AG04450 (cell line): ENCODE results near the gene LYSMD2. TPM values are rescaled to one million over a fixed set of nuclear protein-coding genes. Genes with fewer than 3 reads are reported as not detected.

Source experiments
- CTCF ChIA-PET: fragments of 300-600, 350-600 bp; formaldehyde crosslinking; extraction: SDS; loops from one replicate; lab custom pipeline; 2022; ENCODE audit warnings: antibody characterized with exemption, inconsistent platforms; lab: Charles Lee
- POLR2A ChIA-PET: fragments of 350-600 bp; formaldehyde crosslinking; extraction: SDS; loops from one replicate; lab custom pipeline; 2021; ENCODE audit warnings: antibody characterized with exemption, inconsistent platforms; lab: Yijun Ruan, JAX
- DNase-seq: peaks from one replicate; pipeline ENCODE4 v3.0.0-alpha.2; 2011; ENCODE audit warnings: low read depth, low spot score
- H3K27ac ChIP-seq: one replicate; pipeline ENCODE4 v1.5.1; 2012; ENCODE audit warnings: low read depth, low read length, control low read depth
- H3K27me3 ChIP-seq: one replicate; pipeline ENCODE4 v1.6.0; 2012; ENCODE audit warnings: low read length; ENCODE audit not compliant: control insufficient read depth, insufficient read depth
- H3K4me3 ChIP-seq: 2 replicates; pipeline ENCODE4 v1.5.1; 2011; ENCODE audit warnings: mild to moderate bottlenecking, low read depth, low read length, control low read depth
- H3K9me3 ChIP-seq: 2 replicates; pipeline ENCODE4 v1.5.1; 2012; ENCODE audit warnings: low read length; ENCODE audit not compliant: control insufficient read depth, insufficient read depth
- polyA plus RNA-seq: library from polyadenylated mRNA; depleted of rRNA; stranded (reverse); fragments of >200 nt; gene quantifications from 2 replicates; pipeline ENCODE4 v1.2.3, GENCODE V29; 2011
- TF ChIP-seq, protein P1 (sequence below): IDR thresholded peaks from 2 replicates; pipeline ENCODE4 v1.5.1; 2011; ENCODE audit warnings: low read depth, low read length, control low read depth, inconsistent platforms

Gene LYSMD2
- polyA plus RNA-seq, 1 experiment = 10.2 TPM

DNA sequence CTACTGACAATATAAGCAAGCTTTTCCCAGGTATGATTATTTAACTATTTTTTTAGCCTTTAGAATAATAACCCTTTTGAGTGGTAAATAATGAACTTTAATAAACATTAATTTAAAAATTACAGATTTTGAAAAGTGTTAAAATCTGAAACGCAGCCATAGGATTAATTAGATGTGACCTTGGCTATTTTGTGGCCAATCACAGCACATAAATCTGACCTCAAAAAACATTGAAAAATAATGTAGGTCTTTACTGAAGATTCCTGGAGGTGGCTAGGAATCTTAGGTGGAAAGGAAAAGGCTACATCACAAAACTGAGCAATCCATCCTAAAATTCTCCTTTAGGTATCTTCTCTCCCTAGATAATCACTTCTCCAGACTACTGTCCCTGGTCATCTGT, 38.1 kb downstream of the LYSMD2 start:
- ChIA-PET POLR2A (no interaction called here), CTCF (interaction anchor here (1.0 to 1.2 kb wide), 2 partner anchors 49 to 77 kb away, joined by 3 to 4 read pairs; no protein-coding TSS in a partner anchor)
- H3K4me3 ChIP-seq = no peak overlapping the region
- DNase-seq = no peak
- H3K27ac ChIP-seq = no peak overlapping the region
- TF ChIP-seq, protein P1, sequence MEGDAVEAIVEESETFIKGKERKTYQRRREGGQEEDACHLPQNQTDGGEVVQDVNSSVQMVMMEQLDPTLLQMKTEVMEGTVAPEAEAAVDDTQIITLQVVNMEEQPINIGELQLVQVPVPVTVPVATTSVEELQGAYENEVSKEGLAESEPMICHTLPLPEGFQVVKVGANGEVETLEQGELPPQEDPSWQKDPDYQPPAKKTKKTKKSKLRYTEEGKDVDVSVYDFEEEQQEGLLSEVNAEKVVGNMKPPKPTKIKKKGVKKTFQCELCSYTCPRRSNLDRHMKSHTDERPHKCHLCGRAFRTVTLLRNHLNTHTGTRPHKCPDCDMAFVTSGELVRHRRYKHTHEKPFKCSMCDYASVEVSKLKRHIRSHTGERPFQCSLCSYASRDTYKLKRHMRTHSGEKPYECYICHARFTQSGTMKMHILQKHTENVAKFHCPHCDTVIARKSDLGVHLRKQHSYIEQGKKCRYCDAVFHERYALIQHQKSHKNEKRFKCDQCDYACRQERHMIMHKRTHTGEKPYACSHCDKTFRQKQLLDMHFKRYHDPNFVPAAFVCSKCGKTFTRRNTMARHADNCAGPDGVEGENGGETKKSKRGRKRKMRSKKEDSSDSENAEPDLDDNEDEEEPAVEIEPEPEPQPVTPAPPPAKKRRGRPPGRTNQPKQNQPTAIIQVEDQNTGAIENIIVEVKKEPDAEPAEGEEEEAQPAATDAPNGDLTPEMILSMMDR = no peak
- no peaks in the 10 kb centered on the region for H3K9me3 ChIP-seq
- H3K27me3 ChIP-seq = peaks cover 15% of the 10 kb centered on the region

DNA sequence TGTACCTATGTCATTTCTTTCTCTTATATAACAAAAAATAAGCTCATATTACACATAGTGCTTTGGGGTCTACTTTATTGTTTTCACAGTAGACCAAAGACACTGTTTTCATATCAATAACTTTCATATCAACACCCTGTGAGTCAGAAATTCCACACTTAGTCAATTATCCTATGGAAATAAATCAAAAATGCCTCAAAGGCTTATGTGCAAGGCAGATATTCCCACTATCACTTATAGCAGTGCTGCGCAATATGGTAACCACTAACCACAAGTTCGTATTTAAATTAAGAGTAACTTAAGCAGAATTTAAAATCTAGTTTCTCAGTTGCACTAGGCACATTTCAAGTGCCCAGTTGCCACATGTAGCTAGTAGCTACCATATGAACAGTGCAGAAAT, 40.3 kb downstream of the LYSMD2 start:
- DNase-seq = no peak
- CTCF ChIA-PET = interaction anchor here (0.5 kb wide), 1 partner anchor 90 kb away, joined by 3 read pairs; no protein-coding TSS in a partner anchor
- Histone ChIP-seq H3K9me3 (no peaks in the 10 kb centered on the region), H3K4me3 (no peak overlapping the region), H3K27ac (no peak overlapping the region), H3K27me3 (peaks cover 15% of the 10 kb centered on the region)
- POLR2A ChIA-PET = no interaction called here
- TF ChIP-seq, protein P1 = no peak

DNA sequence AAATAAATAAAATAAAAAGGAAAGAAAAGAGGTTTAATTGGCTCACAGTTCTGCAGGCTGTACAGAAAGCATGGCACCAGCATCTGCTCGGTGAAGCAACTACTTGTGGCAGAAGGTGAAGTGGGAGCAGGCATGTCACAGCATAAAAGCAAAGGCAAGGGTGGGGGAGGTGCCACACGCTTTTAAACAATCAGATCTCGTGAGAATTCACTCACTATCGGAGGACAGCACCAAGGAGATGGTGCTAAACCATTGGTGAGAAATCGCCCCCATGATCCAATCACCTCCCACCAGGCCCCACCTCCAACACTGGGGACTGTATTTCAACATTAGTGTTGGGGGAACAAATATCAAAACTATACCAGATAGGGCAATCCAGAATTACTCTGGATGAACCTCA, 40.9 kb downstream of the LYSMD2 start:
- CTCF ChIA-PET = no interaction called here
- H3K27me3 ChIP-seq = peaks cover 18% of the 10 kb centered on the region

DNA sequence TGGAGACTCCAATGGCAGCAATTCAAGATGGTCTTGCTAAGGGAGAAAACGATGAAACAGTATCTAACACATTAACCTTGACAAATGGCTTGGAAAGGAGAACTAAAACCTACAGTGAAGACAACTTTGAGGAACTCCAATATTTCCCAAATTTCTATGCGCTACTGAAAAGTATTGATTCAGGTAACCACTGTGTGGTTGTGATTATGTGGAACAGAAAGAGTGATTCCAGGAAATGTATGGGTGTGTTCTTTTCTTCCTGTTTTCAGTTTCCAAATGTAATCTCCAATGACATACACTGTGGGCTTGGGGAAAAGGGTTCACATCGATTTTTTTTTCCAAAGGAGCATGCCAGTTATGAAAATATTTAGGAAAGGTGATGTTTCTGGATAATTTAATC, 45.3 kb downstream of the LYSMD2 start:
- Histone ChIP-seq H3K9me3 (no peaks in the 10 kb centered on the region), H3K27ac (no peak overlapping the region), H3K4me3 (no peak overlapping the region), H3K27me3 (peaks cover 9% of the 10 kb centered on the region)
- no peak for DNase-seq
- TF ChIP-seq, protein P1 = no peak
- ChIA-PET CTCF (no interaction called here), POLR2A (no interaction called here)

More for the DNA sequence above, 40.9 kb downstream of the LYSMD2 start:
- H3K27ac ChIP-seq = no peak overlapping the region
- DNase-seq = no peak
- TF ChIP-seq, protein P1 = no peak
- no peaks in the 10 kb centered on the region for H3K9me3 ChIP-seq
- H3K4me3 ChIP-seq = no peak overlapping the region
- POLR2A ChIA-PET = no interaction called here

DNA sequence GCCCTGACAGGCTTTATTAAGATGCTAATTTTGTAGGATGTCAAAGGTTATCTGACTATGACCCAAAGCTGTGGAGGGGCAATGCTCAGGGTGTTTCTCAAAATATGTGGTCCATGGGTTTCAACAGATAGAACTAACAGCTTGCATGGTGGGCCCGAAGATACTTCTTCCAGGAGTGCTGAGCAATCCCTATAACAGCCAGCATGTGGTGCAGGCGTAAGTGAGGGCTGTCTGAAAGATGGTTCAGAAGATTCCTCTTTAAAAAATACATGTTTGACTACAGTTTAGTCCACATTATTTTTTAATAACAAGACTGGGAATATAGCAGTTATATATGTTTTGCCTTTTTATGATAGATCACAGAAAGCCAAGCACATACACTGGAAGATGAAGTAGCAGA, 48.6 kb downstream of the LYSMD2 start:
- DNase-seq = no peak
- TF ChIP-seq, protein P1 = peak; percentile 42

More for the DNA sequence above, 48.6 kb downstream of the LYSMD2 start:
- Histone ChIP-seq H3K27ac (no peak overlapping the region), H3K9me3 (no peaks in the 10 kb centered on the region), H3K27me3 (peaks cover 9% of the 10 kb centered on the region), H3K4me3 (no peak overlapping the region)
- POLR2A ChIA-PET = no interaction called here
- CTCF ChIA-PET = interaction anchor here (0.8 to 1.3 kb wide), 3 partner anchors 39 to 87 kb away, joined by 3 read pairs; no protein-coding TSS in a partner anchor
